Fibroblast of lung (primary cell): ENCODE results near the gene TNFRSF14. TPM values are rescaled to one million over a fixed set of nuclear protein-coding genes. Genes with fewer than 3 reads are reported as not detected.

ENCODE experiments used
- DNase-seq, 2 donors: peaks; one replicate each; pipeline versions ENCODE4 v3.0.0 to v3.0.0-alpha.2; 2010; ENCODE audit warnings: low read depth in 2 of 2
- H2AFZ ChIP-seq: 2 replicates; pipeline ENCODE4 v1.5.1; 2012; ENCODE audit warnings: low read length, control low read depth, inconsistent platforms
- H3K27ac ChIP-seq: 2 replicates; pipeline ENCODE4 v1.5.1; 2011; ENCODE audit warnings: low read length, control low read depth; ENCODE audit not compliant: insufficient read depth
- H3K27me3 ChIP-seq: 2 replicates; pipeline ENCODE4 v1.5.1; 2011; ENCODE audit warnings: mild to moderate bottlenecking, low read length; ENCODE audit not compliant: control insufficient read depth, insufficient read depth
- H3K36me3 ChIP-seq: 2 replicates; pipeline ENCODE4 v1.5.1; 2011; ENCODE audit warnings: low read length; ENCODE audit not compliant: control insufficient read depth, insufficient read depth
- H3K4me1 ChIP-seq: 2 replicates; pipeline ENCODE4 v1.5.1; 2011; ENCODE audit warnings: low read length; ENCODE audit not compliant: control insufficient read depth, insufficient read depth; ENCODE audit errors: extremely low read depth
- H3K4me2 ChIP-seq: 2 replicates; pipeline ENCODE4 v1.5.1; 2011; ENCODE audit warnings: low read length, control low read depth; ENCODE audit not compliant: insufficient read depth; ENCODE audit errors: extremely low read depth
- H3K4me3 ChIP-seq, 4 experiments: fragments of 200-600 bp in 1 of 4; sonication (generic) in 1 of 4; replicated peaks in 1 of 4; 2 replicates each; pipeline ENCODE4 v1.5.1; 2011 to 2016; ENCODE audit warnings: low read length in 4 of 4, low read depth in 3 of 4, mild to moderate bottlenecking in 3 of 4, control low read depth in 2 of 4, inconsistent platforms in 1 of 4, mixed read lengths in 1 of 4; ENCODE audit not compliant: insufficient read depth in 1 of 4; ENCODE audit errors: control extremely low read depth in 1 of 4
- H3K79me2 ChIP-seq: 2 replicates; pipeline ENCODE4 v1.5.1; 2012; ENCODE audit warnings: mild to moderate bottlenecking, low read length, inconsistent platforms; ENCODE audit not compliant: control insufficient read depth, insufficient read depth
- H3K9ac ChIP-seq: 2 replicates; pipeline ENCODE4 v1.5.1; 2011; ENCODE audit warnings: mild to moderate bottlenecking, low read length, control low read depth; ENCODE audit not compliant: insufficient read depth
- H3K9me3 ChIP-seq: 2 replicates; pipeline ENCODE4 v1.5.1; 2012; ENCODE audit warnings: low read depth, low read length; ENCODE audit not compliant: control insufficient read depth, insufficient read depth
- H4K20me1 ChIP-seq: 2 replicates; pipeline ENCODE4 v1.5.1; 2011; ENCODE audit warnings: low read length; ENCODE audit not compliant: control insufficient read depth, insufficient read depth; ENCODE audit errors: extremely low read depth
- CTCF ChIP-seq, 2 donors: IDR thresholded peaks in 1 of 2; conservative IDR thresholded peaks in 1 of 2; 1 replicate in 1 of 2; 2 replicates in 1 of 2; pipeline ENCODE4 v1.5.1; 2011 to 2012; ENCODE audit warnings: low read length in 2 of 2, control low read depth in 1 of 2, inconsistent platforms in 1 of 2, low read depth in 1 of 2, mild to moderate bottlenecking in 1 of 2
- EZH2 ChIP-seq: IDR thresholded peaks from 2 replicates; pipeline ENCODE4 v1.5.1; 2012; ENCODE audit warnings: low read length, control low read depth, mild to moderate bottlenecking; ENCODE audit errors: missing control alignments
- polyA plus RNA-seq, 2 donors: library from polyadenylated mRNA; depleted of rRNA in 1 of 2; stranded (reverse) in 1 of 2; unstranded in 1 of 2; fragments of >200 nt; gene quantifications; 2 replicates each; pipeline ENCODE4 v1.2.1, GENCODE V29; 2011 to 2012; ENCODE audit warnings: missing spikeins in 1 of 2
- total RNA-seq: library from RNA; depleted of rRNA; stranded (reverse); fragments of >200 nt; gene quantifications from 2 replicates; pipeline ENCODE4 v1.2.1, GENCODE V29; 2014

Gene TNFRSF14
- total and polyA plus RNA-seq, 2 donors (not counting 1 experiment from before 2014, with no cell fraction given) = 15.2 to 85.0 TPM

- Histone ChIP-seq H3K27ac (no peak overlapping the region), H3K4me1 (no peaks in the 10 kb centered on the region), H3K36me3 (no peaks in the 10 kb centered on the region), H2AFZ (no peak overlapping the region), H3K9me3 (no peaks in the 10 kb centered on the region), H3K27me3 (peaks cover 9% of the 10 kb centered on the region), H3K4me3 (no peak overlapping the region), H3K4me2 (no peak overlapping the region), H3K9ac (no peak overlapping the region), H4K20me1 (no peaks in the 10 kb centered on the region), H3K79me2 (no peaks in the 10 kb centered on the region)
- no peak for DNase-seq
- TF ChIP-seq EZH2 = no peak
- no peak for TF ChIP-seq CTCF (conservative IDR thresholded peaks at IDR 0.05 in 1 of 2, IDR thresholded peaks at IDR 0.05 in 1 of 2; ENCODE audit: low read depth in 1 of 2, low read length in 2 of 2)
Measured at GRCh38 chr1:2535981-2536380, 20.2 kb upstream of the TNFRSF14 start.

GRCh38 chr1:2537784-2538115 lies 18.4 kb upstream of the TNFRSF14 start:
- no peaks in the 10 kb centered on the region for H3K36me3 ChIP-seq

GRCh38 chr1:2538376-2538775 lies 17.8 kb upstream of the TNFRSF14 start:
- Histone ChIP-seq H3K4me2 (no peak overlapping the region), H3K4me1 (no peaks in the 10 kb centered on the region), H4K20me1 (no peaks in the 10 kb centered on the region), H3K9me3 (no peaks in the 10 kb centered on the region), H3K36me3 (no peaks in the 10 kb centered on the region), H3K27ac (no peak overlapping the region), H3K9ac (no peak overlapping the region), H2AFZ (no peak overlapping the region), H3K79me2 (no peaks in the 10 kb centered on the region), H3K4me3 (no peak overlapping the region), H3K27me3 (peaks cover under 1% of the 10 kb centered on the region)
- no peak for TF ChIP-seq CTCF (conservative IDR thresholded peaks at IDR 0.05 in 1 of 2, IDR thresholded peaks at IDR 0.05 in 1 of 2; ENCODE audit: low read depth in 1 of 2, low read length in 2 of 2)
- no peak for TF ChIP-seq EZH2
- no peak for DNase-seq

More at GRCh38 chr1:2537784-2538115, 18.4 kb upstream of the TNFRSF14 start:
- no peak for DNase-seq
- no peak overlapping the region for H3K27ac ChIP-seq
- no peaks in the 10 kb centered on the region for H4K20me1 ChIP-seq
- no peak overlapping the region for H2AFZ ChIP-seq
- peaks cover 7% of the 10 kb centered on the region for H3K27me3 ChIP-seq
- no peak overlapping the region for H3K9ac ChIP-seq
- H3K79me2 ChIP-seq = no peaks in the 10 kb centered on the region
- no peaks in the 10 kb centered on the region for H3K4me1 ChIP-seq
- no peaks in the 10 kb centered on the region for H3K9me3 ChIP-seq
- no peak overlapping the region for H3K4me3 ChIP-seq
- H3K4me2 ChIP-seq = no peak overlapping the region
- TF ChIP-seq EZH2 = no peak
